HG03354 (cell line): ENCODE measurements around the gene STAMBP.
"Not testable (repeated sequence)": the region's sequence is repeated elsewhere in the genome, so short reads cannot be mapped to it uniquely, and the experiment has no call there.

Experiments used
- ATAC-seq: cut with Tn5 transposase; IDR thresholded peaks from one replicate; pipeline ENCODE4 v1.9.1; 2021; ENCODE audit warnings: mild to moderate bottlenecking; ENCODE audit not compliant: unreplicated experiment, poor library complexity, severe bottlenecking

Gene STAMBP

GRCh38 chr2:73877984-73878383, 49.2 kb downstream of the STAMBP start:
- not testable (repeated sequence) for ATAC-seq

DNA sequence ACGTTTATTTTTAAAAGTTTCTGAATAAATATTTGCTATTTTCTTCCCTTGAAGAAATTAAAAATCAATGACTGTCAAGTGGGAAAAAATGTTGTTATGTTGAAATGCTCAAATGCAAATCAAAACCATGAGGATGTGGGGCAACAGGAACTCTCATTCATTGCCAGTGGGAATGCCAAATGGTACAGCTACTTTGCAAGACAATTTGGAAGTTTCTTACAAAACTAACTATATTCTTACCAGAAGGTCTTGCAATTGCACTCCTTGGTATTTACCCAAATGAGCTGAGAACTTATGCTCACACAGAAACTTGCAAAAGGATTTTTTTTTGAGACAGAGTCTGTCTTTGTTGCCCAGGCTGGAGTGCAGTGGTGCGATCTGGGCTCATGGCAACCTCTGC, 56.6 kb downstream of the STAMBP start:
- ATAC-seq, result no peak

- ATAC-seq, result no peak
Observed at GRCh38 chr2:73886357-73886756, 57.6 kb downstream of the STAMBP start.

GRCh38 chr2:73887596-73888353, 59.0 kb downstream of the STAMBP start:
- ATAC-seq, result not testable (repeated sequence)

GRCh38 chr2:73888388-73888787, 59.6 kb downstream of the STAMBP start:
- no peak for ATAC-seq

DNA sequence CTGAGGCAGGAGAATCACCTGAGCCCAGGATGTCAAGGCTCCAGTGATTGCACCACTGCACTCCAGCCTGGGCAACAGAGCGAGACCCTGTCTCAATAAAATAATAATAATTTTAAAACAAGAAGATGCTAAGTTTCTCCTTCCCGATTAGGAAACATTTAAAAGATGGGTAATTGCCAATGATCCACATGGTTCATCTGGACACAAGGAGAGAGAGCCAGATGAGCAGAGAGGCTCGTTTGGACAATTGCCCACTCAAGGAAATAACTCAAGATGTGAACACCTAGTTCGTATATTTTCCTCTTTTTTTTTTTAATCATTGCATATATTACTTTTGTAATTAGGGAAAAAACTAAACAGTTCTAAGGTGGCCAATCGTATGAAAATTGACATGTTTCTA, 60.4 kb downstream of the STAMBP start:
- no peak for ATAC-seq

- ATAC-seq, result no peak
Observed at GRCh38 chr2:73890301-73891092, 61.7 kb downstream of the STAMBP start.

GRCh38 chr2:73891276-73891901, 62.6 kb downstream of the STAMBP start:
- ATAC-seq, result no peak

GRCh38 chr2:73892631-73893329, 64.0 kb downstream of the STAMBP start, which contains the start of gene ACTG2:
TSS of gene ACTG2 (plus strand) at chr2:73893008. CDS start at chr2:73901312, 8,304 bp downstream.
- ATAC-seq, result no peak

GRCh38 chr2:73893764-73894474, 65.2 kb downstream of the STAMBP start:
- ATAC-seq, result no peak

- no peak for ATAC-seq
Observed at GRCh38 chr2:73894475-73894850, 65.7 kb downstream of the STAMBP start.

- no peak for ATAC-seq
Observed at GRCh38 chr2:73894877-73895276, 66.1 kb downstream of the STAMBP start.

- no peak for ATAC-seq
Observed at GRCh38 chr2:73895473-73895872, 66.7 kb downstream of the STAMBP start.

GRCh38 chr2:73896362-73897239, 67.8 kb downstream of the STAMBP start:
- peak; percentile 67 for ATAC-seq

DNA sequence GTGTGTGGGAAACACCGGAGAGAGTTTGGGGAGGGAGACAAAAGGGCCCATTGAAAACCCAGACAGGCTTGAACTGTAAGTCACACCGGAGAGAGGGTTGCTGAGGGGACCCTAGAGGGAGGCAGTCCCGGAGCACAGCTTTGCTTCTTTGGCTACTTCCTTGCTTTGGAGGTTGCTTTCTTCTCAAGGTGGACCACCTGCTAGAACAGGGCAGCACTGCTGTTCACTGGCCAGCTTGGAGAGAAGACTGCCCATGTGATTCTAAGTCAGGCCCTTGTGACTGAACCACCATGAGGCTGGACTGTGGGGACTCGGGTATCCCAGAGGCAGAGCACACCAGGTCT, 68.5 kb downstream of the STAMBP start:
- ATAC-seq, result no peak

DNA sequence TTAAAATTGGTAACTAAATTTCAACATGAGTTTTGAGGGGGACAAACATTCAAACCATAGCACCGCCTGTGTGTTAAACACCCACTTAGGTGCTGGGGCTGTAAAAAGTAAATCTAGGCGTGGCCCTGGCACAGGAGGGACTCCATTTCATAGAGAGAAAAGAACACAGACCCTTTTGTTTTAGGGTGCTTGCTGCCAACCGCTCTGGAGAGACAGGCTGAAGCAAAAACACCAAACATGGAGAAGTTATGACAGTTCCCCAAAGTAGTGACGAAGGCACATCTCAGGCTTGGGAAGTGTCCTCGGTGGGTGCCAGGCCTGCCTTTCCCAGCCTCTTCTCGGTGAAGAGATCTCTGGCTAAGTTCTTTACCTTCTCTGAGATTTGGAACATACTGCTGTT, 69.2 kb downstream of the STAMBP start:
- no peak for ATAC-seq

DNA sequence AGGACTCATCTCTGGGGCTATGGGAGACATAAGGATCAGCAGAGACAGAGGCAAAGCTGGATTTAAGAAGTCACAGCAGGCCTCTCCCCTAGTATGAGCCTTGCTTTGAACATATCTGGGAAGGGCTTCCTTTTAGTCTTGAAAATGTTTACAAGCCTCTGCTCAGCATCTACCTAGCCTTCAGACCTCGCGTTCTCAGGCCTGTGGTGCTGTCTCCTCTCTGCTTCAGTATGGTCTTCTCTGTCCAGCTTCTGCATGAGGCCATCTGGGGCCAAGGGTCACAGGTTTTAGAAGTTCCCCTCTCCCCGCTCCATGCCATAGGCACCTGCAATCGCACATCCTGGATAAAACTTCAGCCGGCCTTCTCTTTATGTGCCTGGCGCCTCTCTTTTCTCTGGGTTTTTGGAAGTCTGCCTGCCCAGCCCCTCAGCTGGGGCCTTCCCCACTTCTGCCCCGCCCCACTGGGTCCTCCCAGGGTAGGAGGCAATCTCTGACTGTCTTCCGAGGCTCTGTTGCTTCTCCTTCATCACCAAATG, 71.1 kb downstream of the STAMBP start:
- ATAC-seq, result no peak

- ATAC-seq, result no peak
Observed at GRCh38 chr2:73901143-73901542, 72.4 kb downstream of the STAMBP start.
